ENCODE data around the gene DSCAM.

DNA sequence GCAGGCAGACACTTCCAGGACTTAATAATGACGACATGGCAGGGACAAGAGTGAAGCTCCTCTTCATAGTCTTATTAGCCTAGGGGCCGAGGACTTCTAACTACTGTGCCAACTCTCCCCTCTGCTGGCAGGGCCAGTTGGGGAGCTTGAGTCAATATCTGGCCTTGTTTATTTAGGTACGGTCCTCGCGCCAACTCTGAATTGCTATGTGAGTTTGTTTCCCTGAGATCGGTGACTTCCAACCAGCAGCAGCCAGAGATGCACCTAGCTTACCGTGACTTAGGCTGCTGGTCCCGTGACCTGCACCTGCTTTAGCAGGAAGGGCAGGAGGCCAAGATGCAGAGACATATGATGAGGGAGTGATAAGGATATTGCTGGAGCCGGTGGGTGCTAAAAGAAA is 528.6 kb downstream of the DSCAM start:
- TF ChIP-seq, protein P1, sequence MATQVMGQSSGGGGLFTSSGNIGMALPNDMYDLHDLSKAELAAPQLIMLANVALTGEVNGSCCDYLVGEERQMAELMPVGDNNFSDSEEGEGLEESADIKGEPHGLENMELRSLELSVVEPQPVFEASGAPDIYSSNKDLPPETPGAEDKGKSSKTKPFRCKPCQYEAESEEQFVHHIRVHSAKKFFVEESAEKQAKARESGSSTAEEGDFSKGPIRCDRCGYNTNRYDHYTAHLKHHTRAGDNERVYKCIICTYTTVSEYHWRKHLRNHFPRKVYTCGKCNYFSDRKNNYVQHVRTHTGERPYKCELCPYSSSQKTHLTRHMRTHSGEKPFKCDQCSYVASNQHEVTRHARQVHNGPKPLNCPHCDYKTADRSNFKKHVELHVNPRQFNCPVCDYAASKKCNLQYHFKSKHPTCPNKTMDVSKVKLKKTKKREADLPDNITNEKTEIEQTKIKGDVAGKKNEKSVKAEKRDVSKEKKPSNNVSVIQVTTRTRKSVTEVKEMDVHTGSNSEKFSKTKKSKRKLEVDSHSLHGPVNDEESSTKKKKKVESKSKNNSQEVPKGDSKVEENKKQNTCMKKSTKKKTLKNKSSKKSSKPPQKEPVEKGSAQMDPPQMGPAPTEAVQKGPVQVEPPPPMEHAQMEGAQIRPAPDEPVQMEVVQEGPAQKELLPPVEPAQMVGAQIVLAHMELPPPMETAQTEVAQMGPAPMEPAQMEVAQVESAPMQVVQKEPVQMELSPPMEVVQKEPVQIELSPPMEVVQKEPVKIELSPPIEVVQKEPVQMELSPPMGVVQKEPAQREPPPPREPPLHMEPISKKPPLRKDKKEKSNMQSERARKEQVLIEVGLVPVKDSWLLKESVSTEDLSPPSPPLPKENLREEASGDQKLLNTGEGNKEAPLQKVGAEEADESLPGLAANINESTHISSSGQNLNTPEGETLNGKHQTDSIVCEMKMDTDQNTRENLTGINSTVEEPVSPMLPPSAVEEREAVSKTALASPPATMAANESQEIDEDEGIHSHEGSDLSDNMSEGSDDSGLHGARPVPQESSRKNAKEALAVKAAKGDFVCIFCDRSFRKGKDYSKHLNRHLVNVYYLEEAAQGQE (IDR thresholded peaks at IDR 0.05; ENCODE audit: low read depth): no peak
- TF ChIP-seq ZBTB7A (IDR thresholded peaks at IDR 0.05; ENCODE audit: low read depth) (no peak), CREB1 (IDR thresholded peaks at IDR 0.05; ENCODE audit: low read depth) (no peak)
- TF ChIP-seq, protein P2, sequence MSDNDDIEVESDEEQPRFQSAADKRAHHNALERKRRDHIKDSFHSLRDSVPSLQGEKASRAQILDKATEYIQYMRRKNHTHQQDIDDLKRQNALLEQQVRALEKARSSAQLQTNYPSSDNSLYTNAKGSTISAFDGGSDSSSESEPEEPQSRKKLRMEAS (IDR thresholded peaks at IDR 0.05): no peak

Measured in Ishikawa (cell line).